Measurements from ENCODE around the gene SLC25A14.

GRCh38 chrX:130416785-130417184 lies 77.1 kb downstream of the SLC25A14 start:
- no peak for TF ChIP-seq EZH2 (IDR thresholded peaks at IDR 0.05; ENCODE audit: insufficient read depth, low read length)
- TF ChIP-seq CTCF (IDR thresholded peaks at IDR 0.05; ENCODE audit: insufficient read depth, low read depth, low read length), result no peak

Data from astrocyte (in vitro differentiated cells and primary cell).